ENCODE measurements around the gene LYZL6.
"Not testable (repeated sequence)": the region's sequence is repeated elsewhere in the genome, so short reads cannot be mapped to it uniquely, and the experiment has no call there.

LYZL6 gene

DNA sequence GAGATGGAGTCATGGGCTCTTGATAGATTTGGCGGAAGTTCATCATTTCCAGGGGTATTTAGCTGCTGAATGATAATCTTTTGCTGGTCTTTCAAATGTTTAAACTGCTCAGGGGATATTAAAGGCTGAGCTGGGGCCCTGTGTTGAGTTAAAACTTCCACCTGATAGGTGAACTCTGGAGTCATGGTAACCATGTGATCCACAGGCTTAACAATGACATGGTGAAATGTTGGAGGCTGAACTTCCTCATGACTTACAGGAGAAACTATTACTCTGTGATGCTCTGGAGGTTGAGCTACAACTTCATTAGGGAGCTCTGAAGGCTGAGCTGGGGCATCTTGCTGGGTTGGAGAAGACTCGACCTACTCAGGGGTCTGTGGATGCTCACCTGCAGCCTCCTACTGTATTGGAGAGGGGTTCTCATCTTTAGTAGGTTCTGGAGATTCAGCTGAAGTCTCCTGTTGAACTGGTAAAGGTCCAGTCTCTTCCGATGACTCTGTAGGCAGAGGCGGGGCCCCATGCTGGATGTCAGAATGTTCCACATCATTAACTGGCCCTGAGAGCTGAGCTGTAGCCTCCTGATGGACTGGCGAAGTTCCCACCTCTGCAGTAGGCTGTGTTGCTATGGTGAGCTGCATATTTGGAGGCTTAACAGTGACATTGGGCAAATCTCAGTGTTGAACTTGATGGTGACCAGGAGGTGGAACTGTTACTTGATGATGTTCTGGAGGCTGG, 37.2 kb downstream of the LYZL6 start:
- DNase-seq: no peak

DNA sequence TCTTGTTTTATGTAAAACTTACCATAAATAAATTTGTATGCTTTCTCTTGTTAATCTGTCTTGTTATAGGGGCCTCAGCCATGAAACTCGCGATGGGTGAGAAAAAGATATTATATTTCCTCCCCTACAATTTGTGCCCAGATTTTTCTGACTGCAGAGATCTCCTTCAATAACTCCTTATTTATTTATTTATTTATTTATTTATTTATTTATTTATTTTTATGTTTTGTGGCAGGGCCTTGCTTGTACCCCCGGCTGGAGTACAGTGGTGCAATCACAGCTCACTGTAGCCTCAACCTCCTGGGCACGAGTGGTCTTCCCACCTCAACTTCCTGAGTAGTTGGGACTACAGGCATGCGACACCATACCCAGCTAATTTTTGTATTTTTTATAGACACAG, 40.1 kb downstream of the LYZL6 start:
- DNase-seq: no peak

DNA sequence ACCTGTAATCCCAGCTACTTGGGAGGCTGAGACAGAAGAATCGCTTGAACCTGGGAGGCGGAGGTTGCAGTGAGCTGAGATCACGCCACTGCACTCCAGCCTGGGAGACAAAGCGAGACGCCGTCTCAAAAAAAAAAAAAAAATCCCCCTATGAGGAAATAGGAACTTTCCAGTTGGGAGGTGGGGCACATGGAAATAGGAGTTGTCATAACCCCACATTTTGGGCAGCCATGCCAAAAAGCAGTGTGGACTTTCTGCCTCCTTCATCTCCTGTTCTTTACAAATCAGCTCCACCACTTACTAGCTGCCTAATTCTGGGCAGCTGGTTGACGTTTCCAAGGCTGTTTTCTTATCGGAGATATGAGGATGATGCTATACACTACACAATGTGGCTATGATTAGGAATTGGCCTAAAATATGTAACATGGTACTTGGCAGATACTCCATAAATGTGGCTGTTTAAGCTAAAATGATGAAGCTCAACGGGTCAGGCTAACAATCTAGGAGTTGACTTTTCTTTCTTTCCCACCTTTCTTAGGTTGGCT, 41.8 kb downstream of the LYZL6 start:
- DNase-seq: no peak

DNA sequence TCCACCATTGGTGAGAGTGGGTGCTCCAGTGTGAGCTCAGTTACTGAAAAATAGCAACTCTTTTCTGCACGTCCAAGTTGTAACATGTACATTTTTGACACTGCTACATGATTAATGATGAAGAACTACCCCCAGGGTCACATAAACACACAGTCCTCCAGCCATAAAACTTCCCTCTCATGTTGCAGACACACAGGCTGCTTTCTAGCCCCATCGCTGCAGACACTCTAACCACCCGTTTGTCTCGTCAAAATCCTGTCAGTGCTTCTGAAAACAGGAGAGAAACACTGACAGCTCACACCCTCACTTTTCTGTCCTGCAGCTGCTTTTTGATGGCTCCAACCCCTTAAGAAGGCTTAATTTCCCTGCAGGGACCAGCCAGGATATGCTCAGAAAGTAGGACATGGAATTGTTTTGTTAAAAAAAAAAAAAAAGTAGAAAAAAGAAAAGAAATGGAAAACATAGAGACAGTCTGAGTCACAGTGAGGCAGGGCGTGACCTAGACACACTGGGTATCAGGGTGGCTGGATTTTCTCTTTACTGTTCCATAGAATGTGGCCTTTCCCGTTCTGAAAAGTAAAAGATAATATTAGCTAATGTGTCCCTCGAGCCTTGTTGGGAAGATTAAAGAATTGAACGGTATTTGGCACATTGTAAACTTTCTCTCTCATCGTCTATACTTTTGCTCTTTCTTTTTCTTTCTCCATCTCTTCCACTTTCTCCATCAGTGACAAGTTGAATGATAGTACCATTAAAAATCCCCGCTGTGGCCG, 42.6 kb downstream of the LYZL6 start:
- peak; percentile 24 for DNase-seq

DNA sequence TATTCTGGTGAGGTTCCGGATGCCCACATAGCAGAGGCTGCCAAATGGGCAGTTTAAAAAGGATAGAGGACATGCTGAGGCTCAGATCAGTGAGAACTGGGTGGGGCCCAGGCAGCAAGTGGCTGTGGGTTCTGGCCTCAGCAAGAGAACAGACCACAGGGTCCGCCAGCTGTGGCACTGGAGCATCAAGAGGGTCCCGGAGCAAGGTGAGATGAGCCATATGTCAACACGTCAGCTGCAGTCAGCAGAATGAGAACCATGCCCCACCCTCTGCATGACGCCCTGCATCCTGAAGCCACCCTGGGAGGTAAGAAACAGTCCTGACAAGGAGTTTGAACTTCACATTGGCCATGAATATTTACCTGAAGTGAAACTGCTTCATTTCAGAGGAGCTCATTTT, 43.2 kb downstream of the LYZL6 start:
- DNase-seq: no peak

DNA sequence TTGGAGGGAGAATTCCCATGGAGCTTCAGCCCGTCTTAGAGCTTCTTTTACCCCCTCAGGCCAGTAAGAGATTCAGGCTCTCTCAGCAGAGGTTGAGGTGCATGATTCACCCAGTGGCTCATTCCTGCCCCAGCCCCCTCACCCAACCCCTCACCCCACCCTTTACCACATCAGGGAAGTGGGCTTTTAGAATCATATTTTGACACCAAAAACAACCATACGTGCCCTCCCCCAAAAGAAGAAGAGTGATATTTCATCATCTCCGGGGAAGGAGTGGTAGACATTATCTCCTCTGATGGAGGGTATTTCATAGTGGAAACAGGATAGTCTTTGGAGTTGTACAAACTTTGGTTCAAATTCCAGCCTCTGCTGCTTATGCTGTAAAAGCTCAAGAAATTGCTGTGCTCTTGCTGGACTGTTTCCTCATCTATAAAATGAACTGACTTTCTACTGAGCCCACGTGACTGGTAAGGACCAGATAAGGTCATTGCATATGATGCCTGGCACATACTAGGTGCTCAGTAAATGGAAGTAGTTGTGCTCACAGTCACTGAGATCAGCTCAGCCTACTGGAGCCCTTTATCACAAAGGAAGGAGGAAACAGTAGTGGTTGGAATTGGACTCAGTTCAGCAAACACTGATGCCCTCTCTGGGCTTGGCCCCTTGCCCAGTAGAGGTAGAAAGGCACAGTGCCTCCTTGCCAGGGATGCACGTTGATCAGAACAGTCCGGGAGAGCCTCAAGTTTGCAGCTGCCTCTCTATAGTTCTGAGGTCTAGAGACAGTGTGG, 45.0 kb downstream of the LYZL6 start:
- DNase-seq: no peak

DNA sequence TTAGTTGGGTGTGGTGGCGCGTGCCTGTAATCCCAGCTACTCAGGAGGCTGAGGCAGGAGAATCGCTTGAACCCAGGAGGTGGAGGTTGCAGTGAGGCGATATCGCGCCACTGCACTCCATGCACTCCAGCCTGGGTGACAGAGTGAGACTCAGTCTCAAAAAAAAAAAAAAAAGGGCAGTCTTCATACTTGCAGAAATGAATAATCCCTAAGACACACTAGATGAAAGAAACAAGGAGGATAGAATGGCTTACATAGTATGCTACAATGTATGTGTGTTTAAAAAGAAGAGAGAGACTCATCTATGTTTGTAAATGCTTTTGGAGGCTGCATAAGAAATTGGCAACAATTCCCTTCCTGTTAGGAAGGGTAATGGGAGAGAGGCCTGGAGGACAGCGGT, 45.7 kb downstream of the LYZL6 start:
- not testable (repeated sequence) for DNase-seq

DNA sequence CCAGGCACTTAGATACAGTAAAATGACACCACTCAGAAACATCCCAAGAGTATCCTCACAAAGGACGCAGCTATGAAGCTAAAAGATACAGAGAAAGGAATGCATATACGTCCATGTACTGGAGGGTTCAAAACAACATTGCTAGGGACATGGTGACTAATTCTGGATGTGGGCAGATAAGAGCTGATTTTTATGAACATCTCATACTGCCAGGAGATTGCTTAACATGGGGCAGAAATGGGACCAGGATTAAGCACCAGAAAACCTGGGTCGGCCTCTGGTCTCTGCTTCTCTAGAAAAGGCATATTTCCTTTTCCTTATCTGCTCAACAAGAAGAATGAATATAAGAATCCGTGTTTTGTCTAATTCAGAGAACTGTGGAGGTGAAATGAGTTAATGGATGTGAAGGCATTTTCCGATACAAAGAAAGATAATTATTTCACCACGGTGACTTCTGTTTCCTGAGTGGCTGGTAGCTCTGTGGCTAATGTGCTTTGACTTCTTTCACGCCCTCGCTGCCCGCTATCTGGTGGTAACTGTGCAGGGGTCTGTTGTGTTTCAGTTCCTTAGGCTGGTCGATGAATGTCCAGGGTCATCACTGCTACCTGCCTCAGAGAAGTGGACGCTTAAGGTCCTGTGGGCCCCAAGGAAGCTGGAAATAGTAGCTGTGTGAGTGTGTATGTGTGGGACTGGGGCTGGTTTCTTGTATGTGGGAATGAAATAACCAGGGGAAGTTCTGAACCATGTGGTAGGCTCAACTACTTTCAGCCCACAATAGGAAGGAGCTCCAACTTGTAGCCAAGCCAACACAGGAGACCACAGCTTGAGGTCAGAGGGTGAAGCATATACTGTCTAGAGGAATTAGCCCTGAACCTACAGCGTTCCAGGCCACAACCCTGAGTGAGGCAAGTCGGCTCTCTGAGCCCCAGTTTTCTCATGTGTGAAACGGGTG, 47.6 kb downstream of the LYZL6 start:
- DNase-seq: peak; percentile 11

DNA sequence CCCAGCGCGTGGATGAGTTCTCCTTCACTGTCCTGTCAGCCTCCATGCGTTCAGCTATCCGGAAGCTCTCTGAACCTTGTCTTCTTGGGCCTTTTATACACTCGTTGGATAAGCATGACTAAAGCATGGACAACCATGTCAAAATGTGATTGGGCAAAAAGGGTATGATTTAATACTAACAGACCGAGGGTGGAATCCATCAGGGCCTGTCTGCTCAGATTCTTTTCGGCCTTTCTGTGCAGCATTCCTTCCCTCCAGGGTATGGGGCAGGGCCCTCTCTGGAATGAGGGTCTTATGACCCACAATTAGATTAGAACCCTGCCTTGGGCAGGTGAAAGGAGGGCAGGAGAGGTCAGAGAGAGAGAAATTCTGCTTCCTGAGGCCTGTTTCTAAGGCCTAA, 49.3 kb downstream of the LYZL6 start:
- DNase-seq: no peak

DNA sequence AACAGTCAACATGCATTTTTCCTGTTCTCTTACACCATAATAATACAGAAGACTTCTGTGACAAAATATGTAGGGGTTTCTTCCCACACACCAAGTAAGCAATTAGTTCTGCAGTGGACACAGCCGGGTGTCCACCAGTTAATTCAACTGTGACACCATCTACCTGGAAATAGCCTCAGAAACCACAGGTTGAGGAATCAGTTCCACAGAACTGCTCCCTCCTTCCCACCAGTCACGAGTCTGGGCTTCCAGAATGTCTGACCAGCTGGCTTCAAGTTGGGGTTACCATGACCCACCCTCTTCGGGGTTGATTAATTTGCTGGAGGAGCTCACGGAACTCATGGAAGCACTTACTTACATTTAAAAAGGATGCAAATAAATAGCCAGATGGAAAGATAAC, 49.8 kb downstream of the LYZL6 start:
- DNase-seq: no peak

DNA sequence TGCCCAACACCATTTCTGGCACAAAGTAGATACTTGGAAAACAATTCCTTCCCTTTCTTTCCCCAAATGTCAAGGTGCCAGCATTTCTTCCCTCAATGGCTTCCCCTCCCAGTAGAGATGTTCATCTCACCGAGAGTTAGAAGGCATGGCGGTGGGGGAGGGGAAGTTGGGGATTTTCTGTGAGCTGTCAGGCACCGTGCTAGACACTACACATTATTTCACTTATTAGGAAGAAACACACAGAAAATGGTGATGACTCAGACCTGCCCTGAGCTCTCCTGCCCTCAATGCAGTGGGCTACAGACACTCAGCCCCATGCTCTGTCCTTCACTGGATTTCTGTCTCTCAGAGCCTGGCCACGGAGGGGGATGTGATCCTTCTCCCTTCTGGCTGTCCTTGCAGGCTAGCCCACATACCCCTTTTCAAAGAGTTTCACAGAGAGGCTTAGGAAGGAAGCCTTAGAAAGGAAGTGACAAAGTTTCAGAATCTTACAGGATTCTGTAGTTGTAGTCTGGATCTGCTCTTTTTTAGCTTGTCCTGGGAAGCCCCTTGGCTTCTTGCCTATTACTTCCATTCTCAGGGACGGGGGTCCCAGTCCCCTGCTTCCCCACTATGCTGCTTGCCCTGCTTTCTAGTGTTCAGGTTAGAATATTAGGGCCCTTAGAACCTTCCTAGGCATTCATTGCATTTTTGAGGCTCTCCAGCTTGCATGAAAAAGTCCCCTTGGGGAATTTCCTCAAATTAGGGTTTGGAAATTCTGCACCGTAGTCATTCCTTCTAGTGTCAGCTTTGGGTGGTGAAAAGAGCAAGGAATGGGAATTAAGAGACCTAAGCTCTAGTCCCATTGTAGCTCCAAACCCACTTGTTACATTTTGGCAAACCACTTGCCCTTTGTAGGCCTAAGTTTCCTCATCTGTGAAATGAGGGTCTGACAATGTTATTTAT, 51.1 kb downstream of the LYZL6 start:
- DNase-seq: peak; percentile 39

DNA sequence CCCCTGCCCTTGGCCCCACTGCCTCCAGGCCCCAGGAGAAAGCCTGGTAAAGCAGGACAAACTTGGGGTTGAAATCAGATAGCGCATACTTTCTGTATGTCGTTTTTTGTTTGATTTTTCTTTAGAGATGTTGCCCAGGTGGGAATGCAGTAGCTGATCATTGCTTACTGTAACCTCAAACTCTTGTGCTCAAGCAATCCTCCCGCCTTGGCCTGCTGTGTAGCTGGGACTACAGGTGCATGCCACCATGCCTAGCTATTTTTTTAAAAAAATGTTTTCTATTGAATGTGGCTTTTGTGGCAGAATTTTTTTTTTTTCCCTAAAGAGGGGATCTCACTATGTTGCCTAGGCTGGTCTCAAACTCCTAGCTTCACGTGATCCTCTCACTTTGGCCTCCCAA, 52.2 kb downstream of the LYZL6 start:
- DNase-seq: no peak

DNA sequence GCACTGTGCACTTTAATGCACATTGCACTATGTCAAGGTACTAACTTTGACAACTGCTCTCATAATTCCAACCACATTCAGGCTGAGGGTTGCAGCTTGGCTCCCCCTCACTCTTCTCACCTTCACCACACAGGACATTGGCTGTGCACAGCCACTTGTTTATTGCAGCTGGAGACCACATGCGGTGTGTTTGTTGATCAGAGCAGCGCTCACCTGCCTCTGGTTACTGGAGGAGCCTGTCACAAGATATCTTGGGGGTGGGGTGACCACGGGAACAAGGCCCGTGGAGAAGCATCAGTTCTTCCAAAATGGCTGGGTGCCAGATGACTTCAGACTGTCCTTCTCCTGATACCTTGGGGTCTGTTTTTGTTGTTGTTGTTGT, 52.7 kb downstream of the LYZL6 start:
- no peak for DNase-seq

DNA sequence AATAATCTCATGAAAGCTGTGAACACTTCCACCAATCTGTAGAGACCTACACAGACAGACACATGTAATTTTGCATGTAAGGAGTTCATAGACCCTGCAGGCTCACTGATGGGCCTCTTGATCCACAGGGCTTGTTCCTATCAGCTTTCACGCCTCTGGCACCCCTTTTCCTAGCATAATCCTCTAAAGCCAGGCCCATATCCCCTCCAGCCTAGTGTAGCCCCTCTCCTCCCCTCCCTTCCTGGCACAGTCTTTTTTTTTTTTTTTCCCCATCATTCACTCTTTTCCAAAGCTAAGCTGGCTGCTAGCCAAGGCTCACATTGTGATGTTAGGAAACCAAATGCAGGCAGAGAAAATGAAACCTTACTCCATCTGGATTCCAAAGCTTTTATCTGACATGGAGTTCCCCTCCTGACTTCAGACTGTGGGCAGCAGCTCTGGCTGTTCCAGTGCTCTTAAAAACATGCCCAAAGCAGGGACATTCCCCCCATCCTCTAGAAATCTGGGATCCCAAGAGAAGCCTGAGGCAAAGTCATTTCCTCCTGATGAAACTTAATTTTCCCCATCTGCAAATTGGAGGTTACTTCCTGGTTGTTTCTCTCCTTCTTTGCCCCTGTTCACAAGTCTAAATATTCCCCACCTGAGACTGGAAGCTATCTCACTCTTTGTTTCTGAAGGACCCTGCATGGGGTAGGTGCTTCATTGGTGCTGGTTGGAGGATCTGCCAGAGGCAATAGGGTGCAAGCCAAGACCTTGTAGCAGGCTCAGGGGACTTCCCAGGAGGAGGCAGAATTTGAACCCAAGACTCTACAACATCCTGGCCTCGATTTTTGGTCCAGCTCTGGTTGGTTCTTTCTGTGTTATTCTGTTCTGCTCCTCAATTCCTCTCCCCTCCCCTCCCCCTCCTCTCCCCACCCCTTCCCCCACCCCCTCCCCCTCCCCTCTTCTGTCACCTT, 53.4 kb downstream of the LYZL6 start:
- peak; percentile 61 for DNase-seq

DNA sequence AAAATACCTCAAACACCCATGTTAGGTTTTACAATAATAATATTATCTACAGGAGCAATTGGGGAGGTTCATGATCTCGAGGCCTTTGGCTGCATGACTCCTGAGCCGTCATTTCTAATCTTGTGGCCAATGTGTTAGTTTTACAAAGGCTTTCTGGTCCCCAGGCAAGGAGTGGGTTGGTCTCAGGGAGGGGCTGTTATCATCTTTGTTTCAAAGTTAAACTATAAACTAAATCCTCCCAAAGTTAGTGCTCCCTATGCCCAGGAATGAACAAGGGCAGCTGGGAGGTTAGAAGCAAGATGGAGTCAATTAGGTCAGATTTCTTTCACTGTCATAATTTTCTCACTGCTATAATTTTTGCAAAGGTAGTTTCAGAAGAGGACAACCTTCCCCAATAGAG, 54.3 kb downstream of the LYZL6 start:
- DNase-seq: no peak

Data from fibroblast of skin of right biceps (primary cell).